HepG2 (cell line): ENCODE results near the gene LTB4R. TPM values are rescaled to one million over a fixed set of nuclear protein-coding genes. Genes with fewer than 3 reads are reported as not detected.

Experiments
- AGO2 ChIP-seq: fragments of 200-400 bp; formaldehyde crosslinking; optimal IDR thresholded peaks from 2 replicates; pipeline ENCODE3; 2017; ENCODE audit warnings: mild to moderate bottlenecking, low read depth, low read length, moderate library complexity
- EHMT2 ChIP-seq: fragments of 200-600 bp; sonication (generic); IDR thresholded peaks from 2 replicates; pipeline ENCODE4 v1.7.0; 2017; ENCODE audit warnings: antibody characterized with exemption, low read depth, low read length, borderline replicate concordance
- ESRRA ChIP-seq: sonication (generic); formaldehyde crosslinking; IDR thresholded peaks from 2 replicates; pipeline ENCODE4 v1.5.1; 2020; ENCODE audit warnings: mild to moderate bottlenecking, low read depth, missing genetic modification reagents
- HNRNPL ChIP-seq: fragments of 200-400 bp; formaldehyde crosslinking; IDR thresholded peaks from 2 replicates; pipeline ENCODE4 v1.6.1; 2017; ENCODE audit warnings: mild to moderate bottlenecking, low read depth, low read length
- HNRNPUL1 ChIP-seq: fragments of 200-400 bp; formaldehyde crosslinking; IDR thresholded peaks from 2 replicates; pipeline ENCODE4 v1.6.1; 2017; ENCODE audit warnings: low read depth, mild to moderate bottlenecking, low read length, moderate library complexity
- MED13 ChIP-seq: sonication (generic); formaldehyde crosslinking; IDR thresholded peaks from 2 replicates; pipeline ENCODE4 v1.5.0; 2020; ENCODE audit warnings: missing genetic modification reagents
- SP140L ChIP-seq: sonication (generic); formaldehyde crosslinking; IDR thresholded peaks from 2 replicates; pipeline ENCODE4 v1.4.0; 2020; ENCODE audit warnings: missing genetic modification reagents, borderline replicate concordance
- YEATS2 ChIP-seq: sonication (generic); formaldehyde crosslinking; IDR thresholded peaks from 2 replicates; pipeline ENCODE4 v1.4.0; 2020; ENCODE audit warnings: missing genetic modification reagents, borderline replicate concordance
- YEATS4 ChIP-seq: sonication (generic); formaldehyde crosslinking; IDR thresholded peaks from 2 replicates; pipeline ENCODE4 v1.4.0; 2020; ENCODE audit warnings: missing genetic modification reagents, borderline replicate concordance
- ZBTB42 ChIP-seq: sonication (generic); formaldehyde crosslinking; IDR thresholded peaks from 2 replicates; pipeline ENCODE4 v1.5.0; 2020; ENCODE audit warnings: mild to moderate bottlenecking, missing genetic modification reagents
- ZFY ChIP-seq: sonication (generic); formaldehyde crosslinking; IDR thresholded peaks from 2 replicates; pipeline ENCODE4 v1.4.0; 2020; ENCODE audit warnings: missing genetic modification reagents
- ZNF577 ChIP-seq: sonication (generic); formaldehyde crosslinking; IDR thresholded peaks from 2 replicates; pipeline ENCODE4 v1.4.0; 2020; ENCODE audit warnings: mild to moderate bottlenecking, low read depth, missing genetic modification reagents, borderline replicate concordance
- ZNF777 ChIP-seq: sonication (generic); formaldehyde crosslinking; IDR thresholded peaks from 2 replicates; pipeline ENCODE4 v1.4.0; 2020; ENCODE audit warnings: missing genetic modification reagents
- ZNF891 ChIP-seq: sonication (generic); formaldehyde crosslinking; IDR thresholded peaks from 2 replicates; pipeline ENCODE4 v1.5.0; 2020; ENCODE audit warnings: mild to moderate bottlenecking, missing genetic modification reagents
- ZSCAN31 ChIP-seq: sonication (generic); formaldehyde crosslinking; IDR thresholded peaks from 2 replicates; pipeline ENCODE4 v1.5.0; 2020; ENCODE audit warnings: low read depth, mild to moderate bottlenecking, missing genetic modification reagents
- ZSCAN9 ChIP-seq: IDR thresholded peaks from 2 replicates; pipeline ENCODE4 v1.6.1; 2016; ENCODE audit warnings: borderline replicate concordance
- polyA plus RNA-seq, 8 experiments: library from polyadenylated mRNA; depleted of rRNA in 3 of 8; stranded (reverse) in 7 of 8; unstranded in 1 of 8; fragments of >200 nt; fragmentation: Illumina TruSeq in 4 of 8; extraction: Trizol in 4 of 8; gene quantifications; 2 replicates each; pipeline versions ENCODE4 v1.2.1 to v1.2.3, GENCODE V29; 2011 to 2016; ENCODE audit warnings: low read depth in 4 of 8, missing spikeins in 1 of 8, mixed read lengths in 1 of 8; ENCODE audit not compliant: insufficient read depth in 1 of 8
- total RNA-seq, 5 experiments: library from RNA; depleted of rRNA; stranded (reverse); fragments of >200 nt; fragmentation: Illumina TruSeq; extraction: Trizol; gene quantifications; 2 replicates each; pipeline ENCODE4 v1.2.3, GENCODE V29; 2016; ENCODE audit warnings: low read depth in 1 of 5
- TF ChIP-seq, protein P1 (sequence below), 2 experiments: sonication (generic) in 1 of 2; formaldehyde crosslinking in 1 of 2; IDR thresholded peaks; 2 replicates each; pipeline versions ENCODE4 v1.6.1 to v1.9.0; 2014 to 2022; ENCODE audit warnings: antibody characterized with exemption in 1 of 2, borderline replicate concordance in 1 of 2, inconsistent platforms in 1 of 2, low read depth in 1 of 2, missing genetic modification reagents in 1 of 2
- TF ChIP-seq, protein P2 (sequence below): sonication (generic); formaldehyde crosslinking; IDR thresholded peaks from 2 replicates; pipeline ENCODE4 v1.4.0; 2020; ENCODE audit warnings: missing genetic modification reagents
- TF ChIP-seq, protein P3 (sequence below): sonication (generic); formaldehyde crosslinking; IDR thresholded peaks from 2 replicates; pipeline ENCODE4 v1.4.0; 2020; ENCODE audit warnings: missing genetic modification reagents, mild to moderate bottlenecking, borderline replicate concordance

LTB4R gene
- total and polyA plus RNA-seq, 2 of the 13 experiments (the other 11 are each of a cell fraction or from before 2014, with no cell fraction given): 3.2 to 8.2 TPM

DNA sequence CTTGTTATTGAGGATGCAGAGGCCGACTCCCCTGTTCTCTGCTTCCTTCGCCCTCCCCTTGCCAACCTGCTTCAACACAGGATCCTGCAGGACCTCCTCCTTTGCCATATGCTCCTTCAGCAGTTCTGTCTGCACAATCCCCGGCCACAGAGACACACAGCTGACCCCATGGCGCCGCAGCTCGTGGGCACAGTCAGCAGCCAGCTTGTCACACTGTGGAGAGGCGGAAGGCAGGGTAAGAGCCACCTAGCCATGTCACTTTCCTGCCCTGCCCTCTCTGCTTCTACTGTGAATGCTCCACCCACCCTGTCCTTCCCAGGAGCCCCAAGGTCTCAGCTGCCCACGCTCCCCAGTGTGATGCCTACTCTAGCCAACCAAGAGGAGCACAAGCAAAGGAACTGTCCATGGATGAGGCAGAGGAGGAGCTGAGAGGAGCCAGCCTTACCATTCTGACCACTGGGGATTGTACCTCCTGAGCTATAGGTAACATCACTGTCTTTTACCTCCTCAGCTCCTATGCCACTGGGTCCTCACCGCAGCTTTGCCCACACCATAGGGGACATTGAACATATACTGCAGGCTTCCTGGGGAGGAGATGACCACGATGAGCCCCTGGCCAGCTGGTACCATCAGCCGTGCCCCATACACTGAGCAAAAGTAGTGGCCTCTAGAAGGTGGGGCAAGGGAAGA is 19.0 kb upstream of the LTB4R start (continued):
- TF ChIP-seq MED13: no peak
- TF ChIP-seq, protein P1, sequence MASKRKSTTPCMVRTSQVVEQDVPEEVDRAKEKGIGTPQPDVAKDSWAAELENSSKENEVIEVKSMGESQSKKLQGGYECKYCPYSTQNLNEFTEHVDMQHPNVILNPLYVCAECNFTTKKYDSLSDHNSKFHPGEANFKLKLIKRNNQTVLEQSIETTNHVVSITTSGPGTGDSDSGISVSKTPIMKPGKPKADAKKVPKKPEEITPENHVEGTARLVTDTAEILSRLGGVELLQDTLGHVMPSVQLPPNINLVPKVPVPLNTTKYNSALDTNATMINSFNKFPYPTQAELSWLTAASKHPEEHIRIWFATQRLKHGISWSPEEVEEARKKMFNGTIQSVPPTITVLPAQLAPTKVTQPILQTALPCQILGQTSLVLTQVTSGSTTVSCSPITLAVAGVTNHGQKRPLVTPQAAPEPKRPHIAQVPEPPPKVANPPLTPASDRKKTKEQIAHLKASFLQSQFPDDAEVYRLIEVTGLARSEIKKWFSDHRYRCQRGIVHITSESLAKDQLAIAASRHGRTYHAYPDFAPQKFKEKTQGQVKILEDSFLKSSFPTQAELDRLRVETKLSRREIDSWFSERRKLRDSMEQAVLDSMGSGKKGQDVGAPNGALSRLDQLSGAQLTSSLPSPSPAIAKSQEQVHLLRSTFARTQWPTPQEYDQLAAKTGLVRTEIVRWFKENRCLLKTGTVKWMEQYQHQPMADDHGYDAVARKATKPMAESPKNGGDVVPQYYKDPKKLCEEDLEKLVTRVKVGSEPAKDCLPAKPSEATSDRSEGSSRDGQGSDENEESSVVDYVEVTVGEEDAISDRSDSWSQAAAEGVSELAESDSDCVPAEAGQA (IDR thresholded peaks at IDR 0.05; ENCODE audit: low read depth): no peak
- TF ChIP-seq, protein P1 (CRISPR knock-in tag; IDR thresholded peaks at IDR 0.05; ENCODE audit: borderline replicate concordance): no peak
- no peak for TF ChIP-seq HNRNPUL1
- TF ChIP-seq, protein P2, sequence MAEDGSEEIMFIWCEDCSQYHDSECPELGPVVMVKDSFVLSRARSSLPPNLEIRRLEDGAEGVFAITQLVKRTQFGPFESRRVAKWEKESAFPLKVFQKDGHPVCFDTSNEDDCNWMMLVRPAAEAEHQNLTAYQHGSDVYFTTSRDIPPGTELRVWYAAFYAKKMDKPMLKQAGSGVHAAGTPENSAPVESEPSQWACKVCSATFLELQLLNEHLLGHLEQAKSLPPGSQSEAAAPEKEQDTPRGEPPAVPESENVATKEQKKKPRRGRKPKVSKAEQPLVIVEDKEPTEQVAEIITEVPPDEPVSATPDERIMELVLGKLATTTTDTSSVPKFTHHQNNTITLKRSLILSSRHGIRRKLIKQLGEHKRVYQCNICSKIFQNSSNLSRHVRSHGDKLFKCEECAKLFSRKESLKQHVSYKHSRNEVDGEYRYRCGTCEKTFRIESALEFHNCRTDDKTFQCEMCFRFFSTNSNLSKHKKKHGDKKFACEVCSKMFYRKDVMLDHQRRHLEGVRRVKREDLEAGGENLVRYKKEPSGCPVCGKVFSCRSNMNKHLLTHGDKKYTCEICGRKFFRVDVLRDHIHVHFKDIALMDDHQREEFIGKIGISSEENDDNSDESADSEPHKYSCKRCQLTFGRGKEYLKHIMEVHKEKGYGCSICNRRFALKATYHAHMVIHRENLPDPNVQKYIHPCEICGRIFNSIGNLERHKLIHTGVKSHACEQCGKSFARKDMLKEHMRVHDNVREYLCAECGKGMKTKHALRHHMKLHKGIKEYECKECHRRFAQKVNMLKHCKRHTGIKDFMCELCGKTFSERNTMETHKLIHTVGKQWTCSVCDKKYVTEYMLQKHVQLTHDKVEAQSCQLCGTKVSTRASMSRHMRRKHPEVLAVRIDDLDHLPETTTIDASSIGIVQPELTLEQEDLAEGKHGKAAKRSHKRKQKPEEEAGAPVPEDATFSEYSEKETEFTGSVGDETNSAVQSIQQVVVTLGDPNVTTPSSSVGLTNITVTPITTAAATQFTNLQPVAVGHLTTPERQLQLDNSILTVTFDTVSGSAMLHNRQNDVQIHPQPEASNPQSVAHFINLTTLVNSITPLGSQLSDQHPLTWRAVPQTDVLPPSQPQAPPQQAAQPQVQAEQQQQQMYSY (CRISPR knock-in tag): no peak
- 0 out of 2 replicates have a peak, but pooled peaks have one; percentile 2 for TF ChIP-seq ESRRA
- no peak for TF ChIP-seq ZSCAN9 (CRISPR knock-in tag)
- no peak for TF ChIP-seq ZBTB42 (CRISPR knock-in tag)
- TF ChIP-seq HNRNPL: no peak
- no peak for TF ChIP-seq ZFY (CRISPR knock-in tag)
- TF ChIP-seq SP140L (CRISPR knock-in tag): no peak
- TF ChIP-seq ZNF577 (CRISPR knock-in tag): no peak
- peak; percentile 45 for TF ChIP-seq AGO2
- TF ChIP-seq EHMT2: no peak
- TF ChIP-seq ZSCAN31 (CRISPR knock-in tag): no peak
- TF ChIP-seq ZNF777 (CRISPR knock-in tag): no peak
- TF ChIP-seq, protein P3, sequence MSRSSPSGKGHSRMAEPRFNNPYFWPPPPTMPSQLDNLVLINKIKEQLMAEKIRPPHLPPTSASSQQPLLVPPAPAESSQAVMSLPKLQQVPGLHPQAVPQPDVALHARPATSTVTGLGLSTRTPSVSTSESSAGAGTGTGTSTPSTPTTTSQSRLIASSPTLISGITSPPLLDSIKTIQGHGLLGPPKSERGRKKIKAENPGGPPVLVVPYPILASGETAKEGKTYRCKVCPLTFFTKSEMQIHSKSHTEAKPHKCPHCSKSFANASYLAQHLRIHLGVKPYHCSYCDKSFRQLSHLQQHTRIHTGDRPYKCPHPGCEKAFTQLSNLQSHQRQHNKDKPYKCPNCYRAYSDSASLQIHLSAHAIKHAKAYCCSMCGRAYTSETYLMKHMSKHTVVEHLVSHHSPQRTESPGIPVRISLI: no peak
- TF ChIP-seq YEATS4 (CRISPR knock-in tag): no peak
- TF ChIP-seq ZNF891 (CRISPR knock-in tag): 0 out of 2 replicates have a peak, but pooled peaks have one; percentile 54
- no peak for TF ChIP-seq YEATS2
